ENCODE measurements around the gene CABLES1.

The CABLES1 gene

DNA sequence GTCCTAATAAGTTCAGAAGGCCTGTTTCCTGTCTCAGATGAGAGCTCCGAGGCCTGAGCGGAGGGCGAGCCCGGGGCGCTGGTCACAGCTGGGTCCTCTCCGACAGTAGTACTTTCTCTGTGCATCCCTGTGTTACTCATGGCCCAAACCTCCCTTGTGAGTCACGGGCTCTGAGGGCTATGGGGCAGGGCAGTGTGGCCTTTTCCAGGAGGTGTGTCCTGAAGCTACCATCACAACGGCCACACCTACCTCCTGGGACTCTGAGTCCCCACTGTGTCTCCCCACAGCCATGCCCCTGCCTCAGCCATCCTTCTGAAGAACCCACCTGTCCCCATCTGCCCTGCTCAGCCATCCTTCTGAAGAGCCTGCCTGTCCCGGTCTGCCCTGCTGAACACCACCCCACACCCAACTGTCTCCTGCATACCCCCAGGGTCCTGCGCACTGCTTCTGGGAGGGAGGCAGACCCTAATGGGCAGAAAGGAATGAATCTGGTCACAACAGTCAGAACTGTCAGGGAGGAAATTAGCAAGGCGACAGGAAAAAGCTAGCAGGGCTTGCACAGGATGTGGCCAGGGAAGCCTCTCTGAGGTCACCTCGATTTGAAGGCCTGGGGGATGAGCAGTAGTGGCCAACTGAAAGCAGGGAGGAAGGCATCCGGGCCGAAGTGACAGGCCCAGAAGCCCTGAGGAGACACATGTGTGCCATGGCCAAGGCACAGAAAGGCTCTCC is 172.4 kb downstream of the CABLES1 start:
- Histone ChIP-seq H3K27ac (peak overlapping the region in 8 of 21 experiments; percentile 6 to 64 (median 40)), H3K4me3 (no peak overlapping the region)
